ENCODE measurements around the gene GALNT2.

GALNT2 gene

GRCh38 chr1:230101556-230101955 is 34.5 kb downstream of the GALNT2 start:
- no peaks in the 10 kb centered on the region for H3K36me3 ChIP-seq (ENCODE audit: control insufficient read depth, insufficient read depth, low read length)
- H3K4me3 ChIP-seq (ENCODE audit: low read depth, low read length), result no peak overlapping the region
- H3K27me3 ChIP-seq (ENCODE audit: control insufficient read depth, insufficient read depth, low read length), result no peaks in the 10 kb centered on the region
- no peaks in the 10 kb centered on the region for H3K9me3 ChIP-seq (ENCODE audit: control insufficient read depth, insufficient read depth, low read length)
- H3K4me1 ChIP-seq (ENCODE audit: control insufficient read depth, insufficient read depth, low read length), result peaks cover 4% of the 10 kb centered on the region
- H3K9ac ChIP-seq (ENCODE audit: low read depth, low read length), result no peak overlapping the region

GRCh38 chr1:230102046-230102445 is 35.0 kb downstream of the GALNT2 start:
- Histone ChIP-seq H3K9me3 (ENCODE audit: control insufficient read depth, insufficient read depth, low read length) (no peaks in the 10 kb centered on the region), H3K36me3 (ENCODE audit: control insufficient read depth, insufficient read depth, low read length) (no peaks in the 10 kb centered on the region), H3K4me1 (ENCODE audit: control insufficient read depth, insufficient read depth, low read length) (peaks cover 4% of the 10 kb centered on the region), H3K4me3 (ENCODE audit: low read depth, low read length) (no peak overlapping the region), H3K9ac (ENCODE audit: low read depth, low read length) (no peak overlapping the region), H3K27me3 (ENCODE audit: control insufficient read depth, insufficient read depth, low read length) (no peaks in the 10 kb centered on the region)

GRCh38 chr1:230102472-230102871 is 35.4 kb downstream of the GALNT2 start:
- H3K9ac ChIP-seq (ENCODE audit: low read depth, low read length), result no peak overlapping the region
- no peaks in the 10 kb centered on the region for H3K9me3 ChIP-seq (ENCODE audit: control insufficient read depth, insufficient read depth, low read length)
- H3K4me3 ChIP-seq (ENCODE audit: low read depth, low read length), result no peak overlapping the region
- no peaks in the 10 kb centered on the region for H3K36me3 ChIP-seq (ENCODE audit: control insufficient read depth, insufficient read depth, low read length)
- peaks cover 4% of the 10 kb centered on the region for H3K4me1 ChIP-seq (ENCODE audit: control insufficient read depth, insufficient read depth, low read length)
- H3K27me3 ChIP-seq (ENCODE audit: control insufficient read depth, insufficient read depth, low read length), result no peaks in the 10 kb centered on the region

- Histone ChIP-seq H3K9me3 (ENCODE audit: control insufficient read depth, insufficient read depth, low read length) (no peaks in the 10 kb centered on the region), H3K36me3 (ENCODE audit: control insufficient read depth, insufficient read depth, low read length) (no peaks in the 10 kb centered on the region), H3K4me3 (ENCODE audit: low read depth, low read length) (no peak overlapping the region), H3K4me1 (ENCODE audit: control insufficient read depth, insufficient read depth, low read length) (peaks cover 4% of the 10 kb centered on the region), H3K9ac (ENCODE audit: low read depth, low read length) (no peak overlapping the region), H3K27me3 (ENCODE audit: control insufficient read depth, insufficient read depth, low read length) (no peaks in the 10 kb centered on the region)
Measured at GRCh38 chr1:230103306-230104173, 36.5 kb downstream of the GALNT2 start.

- H3K4me1 ChIP-seq (ENCODE audit: control insufficient read depth, insufficient read depth, low read length), result peaks cover 4% of the 10 kb centered on the region
- H3K36me3 ChIP-seq (ENCODE audit: control insufficient read depth, insufficient read depth, low read length), result no peaks in the 10 kb centered on the region
- no peaks in the 10 kb centered on the region for H3K27me3 ChIP-seq (ENCODE audit: control insufficient read depth, insufficient read depth, low read length)
- H3K4me3 ChIP-seq (ENCODE audit: low read depth, low read length), result no peak overlapping the region
- no peak overlapping the region for H3K9ac ChIP-seq (ENCODE audit: low read depth, low read length)
- H3K9me3 ChIP-seq (ENCODE audit: control insufficient read depth, insufficient read depth, low read length), result no peaks in the 10 kb centered on the region
Measured at GRCh38 chr1:230104395-230105244, 37.6 kb downstream of the GALNT2 start.

- H3K9me3 ChIP-seq (ENCODE audit: control insufficient read depth, insufficient read depth, low read length), result no peaks in the 10 kb centered on the region
- H3K4me1 ChIP-seq (ENCODE audit: control insufficient read depth, insufficient read depth, low read length), result peaks cover 4% of the 10 kb centered on the region
- no peak overlapping the region for H3K9ac ChIP-seq (ENCODE audit: low read depth, low read length)
- no peak overlapping the region for H3K4me3 ChIP-seq (ENCODE audit: low read depth, low read length)
- H3K27me3 ChIP-seq (ENCODE audit: control insufficient read depth, insufficient read depth, low read length), result no peaks in the 10 kb centered on the region
- H3K36me3 ChIP-seq (ENCODE audit: control insufficient read depth, insufficient read depth, low read length), result no peaks in the 10 kb centered on the region
Measured at GRCh38 chr1:230105245-230105753, 38.3 kb downstream of the GALNT2 start.

- Histone ChIP-seq H3K4me3 (ENCODE audit: low read depth, low read length) (no peak overlapping the region), H3K4me1 (ENCODE audit: control insufficient read depth, insufficient read depth, low read length) (peaks cover 5% of the 10 kb centered on the region)
Measured at GRCh38 chr1:230105754-230106625, 39.0 kb downstream of the GALNT2 start.

GRCh38 chr1:230107941-230108340 is 40.9 kb downstream of the GALNT2 start:
- H3K4me1 ChIP-seq (ENCODE audit: control insufficient read depth, insufficient read depth, low read length), result peaks cover 6% of the 10 kb centered on the region
- no peaks in the 10 kb centered on the region for H3K27me3 ChIP-seq (ENCODE audit: control insufficient read depth, insufficient read depth, low read length)
- no peak overlapping the region for H3K4me3 ChIP-seq (ENCODE audit: low read depth, low read length)
- no peak overlapping the region for H3K9ac ChIP-seq (ENCODE audit: low read depth, low read length)
- H3K36me3 ChIP-seq (ENCODE audit: control insufficient read depth, insufficient read depth, low read length), result no peaks in the 10 kb centered on the region
- H3K9me3 ChIP-seq (ENCODE audit: control insufficient read depth, insufficient read depth, low read length), result no peaks in the 10 kb centered on the region

More at GRCh38 chr1:230105754-230106625, 39.0 kb downstream of the GALNT2 start:
- Histone ChIP-seq H3K9me3 (ENCODE audit: control insufficient read depth, insufficient read depth, low read length) (no peaks in the 10 kb centered on the region), H3K36me3 (ENCODE audit: control insufficient read depth, insufficient read depth, low read length) (no peaks in the 10 kb centered on the region), H3K27me3 (ENCODE audit: control insufficient read depth, insufficient read depth, low read length) (no peaks in the 10 kb centered on the region), H3K9ac (ENCODE audit: low read depth, low read length) (no peak overlapping the region)

GRCh38 chr1:230108580-230108979 is 41.5 kb downstream of the GALNT2 start:
- Histone ChIP-seq H3K9ac (ENCODE audit: low read depth, low read length) (no peak overlapping the region), H3K36me3 (ENCODE audit: control insufficient read depth, insufficient read depth, low read length) (no peaks in the 10 kb centered on the region), H3K27me3 (ENCODE audit: control insufficient read depth, insufficient read depth, low read length) (no peaks in the 10 kb centered on the region), H3K9me3 (ENCODE audit: control insufficient read depth, insufficient read depth, low read length) (no peaks in the 10 kb centered on the region), H3K4me3 (ENCODE audit: low read depth, low read length) (no peak overlapping the region), H3K4me1 (ENCODE audit: control insufficient read depth, insufficient read depth, low read length) (peaks cover 6% of the 10 kb centered on the region)

GRCh38 chr1:230109066-230109465 is 42.0 kb downstream of the GALNT2 start:
- Histone ChIP-seq H3K4me1 (ENCODE audit: control insufficient read depth, insufficient read depth, low read length) (peaks cover 6% of the 10 kb centered on the region), H3K27me3 (ENCODE audit: control insufficient read depth, insufficient read depth, low read length) (no peaks in the 10 kb centered on the region), H3K36me3 (ENCODE audit: control insufficient read depth, insufficient read depth, low read length) (no peaks in the 10 kb centered on the region), H3K9ac (ENCODE audit: low read depth, low read length) (no peak overlapping the region), H3K4me3 (ENCODE audit: low read depth, low read length) (no peak overlapping the region), H3K9me3 (ENCODE audit: control insufficient read depth, insufficient read depth, low read length) (no peaks in the 10 kb centered on the region)

Measured in iPS-15b (cell line).